Endothelial cell (in vitro differentiated cells): ENCODE results near the gene TSEN54. TPM values are rescaled to one million over a fixed set of nuclear protein-coding genes. Genes with fewer than 3 reads are reported as not detected.

Source experiments
- DNase-seq: peaks from one replicate; pipeline ENCODE4 v3.0.0; 2021; ENCODE audit warnings: low spot score
- H3K27ac Mint-ChIP-seq: one replicate; pipeline ENCODE4 v1.8.0; 2021; ENCODE audit warnings: mixed read lengths, inconsistent platforms; ENCODE audit not compliant: unreplicated experiment
- H3K27me3 Mint-ChIP-seq: one replicate; pipeline ENCODE4 v1.8.0; 2021; ENCODE audit warnings: mild to moderate bottlenecking, moderate library complexity, mixed read lengths, inconsistent platforms; ENCODE audit not compliant: unreplicated experiment
- H3K36me3 Mint-ChIP-seq: one replicate; pipeline ENCODE4 v1.8.0; 2021; ENCODE audit warnings: mild to moderate bottlenecking, low read depth, mixed read lengths, inconsistent platforms; ENCODE audit not compliant: unreplicated experiment
- H3K4me1 Mint-ChIP-seq: one replicate; pipeline ENCODE4 v1.8.0; 2021; ENCODE audit warnings: mild to moderate bottlenecking, mixed read lengths, inconsistent platforms; ENCODE audit not compliant: unreplicated experiment
- H3K4me3 Mint-ChIP-seq: one replicate; pipeline ENCODE4 v1.8.0; 2021; ENCODE audit warnings: mild to moderate bottlenecking, mixed read lengths, inconsistent platforms; ENCODE audit not compliant: unreplicated experiment
- H3K9me3 Mint-ChIP-seq: one replicate; pipeline ENCODE4 v1.8.0; 2021; ENCODE audit warnings: mixed read lengths, inconsistent platforms; ENCODE audit not compliant: unreplicated experiment
- total RNA-seq: library from RNA; stranded (reverse); fragmentation: NEBNext Ultra II Directional; extraction: Animal tissue kit (Norgen Biotek cat#: 25700); gene quantifications from one replicate; pipeline ENCODE4 v1.2.1, GENCODE V29; 2021; ENCODE audit not compliant: unreplicated experiment
- TF ChIP-seq, protein P1 (sequence below): fragments of 200-600 bp; sonication (generic); IDR thresholded peaks from one replicate; pipeline ENCODE4 v1.5.0; 2021; ENCODE audit warnings: antibody characterized with exemption; ENCODE audit not compliant: unreplicated experiment

The TSEN54 gene
- total RNA-seq, 1 donor from 2014 or later = 18.8 TPM

DNA sequence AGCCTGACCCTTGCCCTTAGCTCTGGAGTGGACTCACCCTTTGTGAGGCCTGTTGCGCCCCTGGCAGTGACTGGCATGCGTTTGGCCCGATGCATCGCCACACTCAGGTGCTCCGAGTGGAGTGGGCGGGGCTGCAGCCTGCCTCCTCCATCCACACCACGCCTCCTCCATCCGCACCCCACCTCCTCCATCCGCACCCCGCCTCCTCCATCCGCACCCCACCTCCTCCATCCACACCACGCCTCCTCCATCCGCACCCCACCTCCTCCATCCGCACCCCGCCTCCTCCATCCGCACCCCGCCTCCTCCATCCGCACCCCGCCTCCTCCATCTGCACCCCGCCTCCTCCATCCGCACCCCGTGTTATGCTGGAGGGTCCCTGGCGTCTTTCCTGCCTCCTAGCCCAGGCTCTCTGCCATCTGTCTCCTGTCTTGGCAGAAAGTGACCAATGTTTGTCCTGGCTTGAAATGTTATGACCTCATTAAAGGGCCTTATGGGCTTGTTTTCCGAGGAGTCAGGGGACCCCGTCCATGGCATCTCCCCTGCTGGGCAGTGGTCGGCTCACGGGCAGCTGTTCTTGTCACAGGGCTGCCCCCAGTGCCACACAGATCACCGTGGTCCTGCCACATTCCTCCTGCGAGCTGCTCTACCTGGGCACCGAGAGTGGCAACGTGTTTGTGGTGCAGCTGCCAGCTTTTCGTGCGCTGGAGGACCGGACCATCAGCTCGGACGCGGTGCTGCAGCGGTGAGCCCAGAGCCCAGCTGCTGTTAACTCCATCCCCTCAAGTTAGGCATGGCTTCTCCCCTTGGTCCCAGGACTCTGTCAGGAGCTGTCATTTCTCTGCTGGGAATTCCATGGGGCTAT is 42.6 kb downstream of the TSEN54 start:
- Mint-ChIP-seq H3K36me3 (no peaks in the 10 kb centered on the region), H3K27me3 (peaks cover 2% of the 10 kb centered on the region), H3K4me1 (no peaks in the 10 kb centered on the region), H3K4me3 (no peak overlapping the region), H3K9me3 (no peaks in the 10 kb centered on the region), H3K27ac (no peak overlapping the region)
- DNase-seq = no peak
- TF ChIP-seq, protein P1, sequence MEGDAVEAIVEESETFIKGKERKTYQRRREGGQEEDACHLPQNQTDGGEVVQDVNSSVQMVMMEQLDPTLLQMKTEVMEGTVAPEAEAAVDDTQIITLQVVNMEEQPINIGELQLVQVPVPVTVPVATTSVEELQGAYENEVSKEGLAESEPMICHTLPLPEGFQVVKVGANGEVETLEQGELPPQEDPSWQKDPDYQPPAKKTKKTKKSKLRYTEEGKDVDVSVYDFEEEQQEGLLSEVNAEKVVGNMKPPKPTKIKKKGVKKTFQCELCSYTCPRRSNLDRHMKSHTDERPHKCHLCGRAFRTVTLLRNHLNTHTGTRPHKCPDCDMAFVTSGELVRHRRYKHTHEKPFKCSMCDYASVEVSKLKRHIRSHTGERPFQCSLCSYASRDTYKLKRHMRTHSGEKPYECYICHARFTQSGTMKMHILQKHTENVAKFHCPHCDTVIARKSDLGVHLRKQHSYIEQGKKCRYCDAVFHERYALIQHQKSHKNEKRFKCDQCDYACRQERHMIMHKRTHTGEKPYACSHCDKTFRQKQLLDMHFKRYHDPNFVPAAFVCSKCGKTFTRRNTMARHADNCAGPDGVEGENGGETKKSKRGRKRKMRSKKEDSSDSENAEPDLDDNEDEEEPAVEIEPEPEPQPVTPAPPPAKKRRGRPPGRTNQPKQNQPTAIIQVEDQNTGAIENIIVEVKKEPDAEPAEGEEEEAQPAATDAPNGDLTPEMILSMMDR = no peak

DNA sequence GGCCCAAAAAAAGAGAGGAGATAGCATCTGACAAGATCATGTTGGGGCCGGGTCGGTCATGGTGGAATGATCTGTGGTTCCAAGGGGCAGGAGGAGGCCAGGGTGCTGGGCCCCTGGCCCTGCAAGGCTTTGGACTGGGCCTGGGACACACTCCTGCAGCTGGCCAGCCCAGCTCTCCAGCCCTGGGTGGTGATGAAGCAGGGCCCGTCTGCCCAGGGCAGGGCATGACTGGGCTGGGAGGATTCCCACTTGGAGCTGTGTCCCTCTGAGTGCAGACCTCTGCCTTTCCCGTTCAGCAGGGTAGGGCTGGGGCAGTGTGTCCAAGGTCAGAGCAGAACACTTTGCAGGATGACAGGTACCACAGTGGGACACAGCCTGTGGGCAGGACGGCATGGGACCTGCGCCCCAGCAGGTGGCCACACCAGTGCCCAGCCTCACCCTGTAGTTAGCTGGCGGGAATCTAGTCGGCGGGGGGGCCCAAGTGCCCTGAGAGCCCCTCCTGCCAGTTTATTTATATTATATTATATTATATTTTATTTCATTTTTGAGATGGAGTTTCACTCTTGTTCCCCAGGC is 43.7 kb downstream of the TSEN54 start:
- Mint-ChIP-seq H3K27me3 (peaks cover 2% of the 10 kb centered on the region), H3K4me1 (no peaks in the 10 kb centered on the region), H3K9me3 (no peaks in the 10 kb centered on the region), H3K27ac (no peak overlapping the region), H3K4me3 (no peak overlapping the region), H3K36me3 (no peaks in the 10 kb centered on the region)
- TF ChIP-seq, protein P1 = no peak
- no peak for DNase-seq

DNA sequence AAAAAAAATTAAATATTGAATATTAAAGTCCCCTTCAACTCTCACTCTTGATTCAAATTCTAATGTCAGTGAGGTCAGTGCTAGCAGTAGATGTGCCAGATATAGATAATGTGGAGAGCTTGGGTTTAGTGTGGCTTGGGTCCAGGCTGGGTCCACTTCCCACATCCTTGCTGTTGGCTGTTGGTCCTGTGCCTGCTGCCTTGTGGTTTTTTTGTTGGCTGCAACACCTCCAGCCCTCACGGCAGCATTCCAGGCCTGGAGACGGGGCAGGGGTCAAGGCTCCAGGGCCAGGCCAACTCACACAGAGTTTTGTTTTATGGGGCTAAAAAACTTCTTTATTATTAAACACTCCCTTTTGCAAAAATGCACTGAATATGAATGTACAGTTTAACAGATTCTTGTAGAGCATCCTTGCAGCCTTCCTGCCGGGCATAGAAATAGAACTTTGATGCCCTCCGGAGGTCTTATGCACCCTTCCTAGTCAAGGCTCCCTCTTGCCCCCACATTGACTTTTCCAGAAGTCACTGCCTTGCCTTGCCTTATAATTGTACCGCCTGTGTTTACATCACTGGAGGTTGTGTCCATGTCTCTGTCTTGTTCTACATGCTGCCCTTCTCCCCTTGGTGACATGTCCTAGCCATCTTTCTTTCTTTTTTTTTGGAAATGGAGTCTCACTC is 45.7 kb downstream of the TSEN54 start:
- no peaks in the 10 kb centered on the region for H3K4me1 Mint-ChIP-seq
- peaks cover 4% of the 10 kb centered on the region for H3K27me3 Mint-ChIP-seq
- TF ChIP-seq, protein P1 = no peak
- H3K9me3 Mint-ChIP-seq = no peaks in the 10 kb centered on the region
- H3K27ac Mint-ChIP-seq = no peak overlapping the region
- no peak overlapping the region for H3K4me3 Mint-ChIP-seq
- H3K36me3 Mint-ChIP-seq = peaks cover 10% of the 10 kb centered on the region
- no peak for DNase-seq

DNA sequence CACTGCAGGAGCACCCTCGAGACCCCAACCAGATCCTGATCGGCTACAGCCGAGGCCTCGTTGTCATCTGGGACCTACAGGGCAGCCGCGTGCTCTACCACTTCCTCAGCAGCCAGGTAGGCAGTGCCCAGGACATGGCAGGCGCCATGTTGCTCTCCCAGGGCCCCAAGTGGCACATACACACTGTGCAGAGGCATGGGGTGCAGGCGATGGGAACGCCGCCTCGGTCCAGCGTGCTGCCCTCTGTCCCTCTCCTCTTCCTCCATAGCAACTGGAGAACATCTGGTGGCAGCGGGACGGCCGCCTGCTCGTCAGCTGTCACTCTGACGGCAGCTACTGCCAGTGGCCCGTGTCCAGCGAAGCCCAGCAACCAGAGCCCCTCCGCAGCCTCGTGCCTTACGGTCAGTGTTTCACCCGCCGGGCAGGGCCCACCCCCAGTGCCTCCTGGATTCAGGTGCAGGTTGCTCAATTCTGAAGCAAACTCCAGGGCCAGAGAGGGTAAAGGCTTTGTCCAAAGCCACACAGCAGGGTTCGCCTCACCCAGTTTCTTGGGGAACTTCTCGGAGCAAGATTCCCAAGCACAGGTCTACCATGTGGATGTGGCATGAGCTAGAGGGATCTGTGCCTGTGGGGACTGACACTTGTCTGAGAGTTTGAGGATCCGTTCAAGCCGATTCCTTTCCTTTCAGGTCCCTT is 46.9 kb downstream of the TSEN54 start:
- H3K4me1 Mint-ChIP-seq = no peaks in the 10 kb centered on the region
- H3K9me3 Mint-ChIP-seq = no peaks in the 10 kb centered on the region
- TF ChIP-seq, protein P1 = no peak
- no peak overlapping the region for H3K27ac Mint-ChIP-seq
- H3K27me3 Mint-ChIP-seq = peaks cover 4% of the 10 kb centered on the region
- DNase-seq = no peak
- no peak overlapping the region for H3K4me3 Mint-ChIP-seq
- peaks cover 10% of the 10 kb centered on the region for H3K36me3 Mint-ChIP-seq
